Loucy (cell line): ENCODE data around the gene INCENP.

Experiments used
- CTCF ChIP-seq: fragments of 200-600 bp; sonication (generic); conservative IDR thresholded peaks from 2 replicates; pipeline ENCODE4 v1.5.1; 2014; ENCODE audit warnings: mild to moderate bottlenecking, antibody characterized with exemption, low read length
- EZH2phosphoT487 ChIP-seq: fragments of 200-600 bp; IDR thresholded peaks from 2 replicates; pipeline ENCODE4 v1.6.1; 2018; ENCODE audit warnings: antibody characterized with exemption, mild to moderate bottlenecking, moderate library complexity, borderline replicate concordance

GRCh38 chr11:62104816-62105653 is 18.8 kb upstream of the INCENP start:
- TF ChIP-seq CTCF (no peak), EZH2phosphoT487 (no peak)
